Measurements from ENCODE around the gene NME5. TPM values are rescaled to one million over a fixed set of nuclear protein-coding genes. Genes with fewer than 3 reads are reported as not detected.

NME5 gene, protein sequence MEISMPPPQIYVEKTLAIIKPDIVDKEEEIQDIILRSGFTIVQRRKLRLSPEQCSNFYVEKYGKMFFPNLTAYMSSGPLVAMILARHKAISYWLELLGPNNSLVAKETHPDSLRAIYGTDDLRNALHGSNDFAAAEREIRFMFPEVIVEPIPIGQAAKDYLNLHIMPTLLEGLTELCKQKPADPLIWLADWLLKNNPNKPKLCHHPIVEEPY
- total RNA-seq (2022; extraction: Qiagen RNA extraction; ENCODE audit: low read depth) = not detected in 5 replicates

DNA sequence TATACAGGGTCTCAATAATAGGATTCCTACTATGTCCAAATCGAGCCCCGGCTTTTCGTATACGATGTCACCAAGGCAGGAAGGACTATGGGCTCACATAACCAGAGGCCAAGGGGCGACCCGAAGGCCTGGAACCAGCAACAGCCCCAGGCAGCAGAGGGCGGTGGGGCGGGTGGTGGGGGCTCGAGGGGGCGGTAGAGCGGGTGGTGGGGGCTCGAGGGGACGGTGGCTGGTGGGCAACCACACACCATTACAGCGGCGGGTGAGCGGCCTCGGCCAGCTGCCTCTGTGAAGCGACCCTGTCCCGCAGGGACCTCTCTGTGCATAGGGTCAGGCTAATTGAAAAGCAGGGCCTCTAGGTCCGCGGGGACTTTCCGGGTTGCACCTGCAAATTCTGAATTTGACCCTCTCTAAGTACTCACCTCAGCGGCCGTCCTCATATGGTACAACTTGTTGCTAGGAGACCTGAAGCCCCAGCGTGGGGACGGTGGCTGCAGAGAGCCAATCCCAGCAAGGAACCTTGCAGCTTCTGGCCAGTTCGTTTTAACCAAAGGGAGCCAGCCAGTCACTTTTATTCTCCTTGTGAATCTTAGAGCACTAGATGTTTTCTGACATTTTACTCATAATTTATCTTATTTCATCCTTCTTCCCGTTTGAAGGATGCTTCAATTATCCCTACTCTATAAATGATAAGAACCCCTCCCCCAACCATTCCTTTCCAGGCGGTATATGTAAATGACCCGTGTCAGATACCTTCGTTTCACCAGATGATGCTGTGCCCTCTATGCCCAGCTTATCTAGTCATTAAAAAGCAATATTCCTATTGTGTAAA is at the start of gene NME5:
Gene NME5, minus strand, starts transcription at position 480 of the 832 bp plus-strand sequence. CDS start 648 bp downstream, outside the sequence.

DNA sequence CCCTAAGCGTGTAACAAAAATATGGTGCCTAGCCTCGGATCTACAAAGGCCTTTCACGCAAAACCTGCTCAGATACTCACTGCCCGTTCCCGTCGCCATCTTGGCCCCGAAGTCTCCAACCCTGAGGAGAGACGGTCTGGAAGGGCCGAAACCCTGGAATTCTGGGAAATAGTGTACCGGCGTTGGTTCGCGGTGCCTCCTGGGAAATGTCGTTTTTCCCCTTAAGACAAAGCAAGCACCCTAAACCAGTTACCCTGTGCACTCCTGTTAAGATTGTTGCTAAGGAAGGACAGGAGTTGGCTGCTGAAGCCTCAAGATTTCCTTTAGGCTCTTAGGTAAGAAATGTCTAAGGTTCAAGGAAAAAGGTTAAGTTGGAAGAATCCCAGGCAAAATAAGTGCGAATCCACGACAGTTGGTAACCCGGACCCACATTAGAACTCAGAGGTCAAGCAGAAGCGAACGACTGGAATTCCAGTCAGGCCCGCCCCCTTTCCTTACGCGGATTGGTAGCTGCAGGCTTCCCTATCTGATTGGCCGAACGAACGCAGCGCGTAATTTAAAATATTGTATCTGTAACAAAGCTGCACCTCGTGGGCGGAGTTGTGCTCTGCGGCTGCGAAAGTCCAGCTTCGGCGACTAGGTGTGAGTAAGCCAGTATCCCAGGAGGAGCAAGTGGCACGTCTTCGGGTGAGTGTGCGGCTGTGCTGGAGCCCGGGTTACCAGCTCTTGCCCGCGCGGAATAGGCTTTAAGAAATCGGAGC is 39.5 kb upstream of the NME5 start, which contains the start of the genes BRD8 and KIF20A:
Gene BRD8, minus strand, starts transcription at position 115 of the 761 bp plus-strand sequence. Its CDS starts 16 bp downstream, at position 99.
Gene KIF20A, plus strand, starts transcription at position 597 of the 761 bp plus-strand sequence. CDS start 569 bp downstream, outside the sequence.

DNA sequence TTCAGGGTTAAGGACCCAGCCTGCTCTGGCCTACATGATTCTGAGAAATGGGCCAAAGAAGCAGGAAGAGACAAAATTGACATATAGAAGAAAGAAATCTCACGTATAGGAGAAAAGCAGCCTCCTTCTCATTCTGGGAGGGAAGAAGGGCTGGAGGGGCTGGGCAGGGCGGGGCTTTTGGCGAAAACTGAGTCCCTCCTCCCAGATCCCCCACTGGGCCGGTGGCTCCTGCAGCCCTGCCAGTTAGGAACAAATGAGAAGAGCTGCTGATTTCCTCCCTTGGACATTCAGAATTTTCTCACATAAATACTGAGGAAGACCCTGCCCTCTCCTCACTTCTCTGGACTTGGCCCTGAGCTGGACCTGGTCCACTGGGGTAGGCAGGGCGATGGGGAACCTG is 55.5 kb downstream of the NME5 start, which contains the start of gene WNT8A:
Gene WNT8A, plus strand, starts transcription at position 332 of the 400 bp plus-strand sequence. CDS start 95 bp downstream, outside the sequence.

Other genes with a start within 250 kb of the NME5 start
- gene PKD2L2, start 250.0 kb downstream of the NME5 start, total RNA-seq (2022; extraction: Qiagen RNA extraction; ENCODE audit: low read depth) = not detected in 5 replicates
- gene FAM13B, start 106.3 kb downstream of the NME5 start, total RNA-seq (2022; extraction: Qiagen RNA extraction; ENCODE audit: low read depth) = 10.8 to 15.0 TPM (median 12.2 TPM) in 5 replicates
- not detected in 5 replicates for gene WNT8A, start 55.4 kb downstream of the NME5 start, total RNA-seq (2022; extraction: Qiagen RNA extraction; ENCODE audit: low read depth)
- 41.9 to 53.8 TPM (median 45.5 TPM) in 5 replicates for gene BRD8, start 39.2 kb upstream of the NME5 start, total RNA-seq (2022; extraction: Qiagen RNA extraction; ENCODE audit: low read depth)
- 37.8 to 49.5 TPM (median 41.9 TPM) in 5 replicates for gene KIF20A, start 39.7 kb upstream of the NME5 start, total RNA-seq (2022; extraction: Qiagen RNA extraction; ENCODE audit: low read depth)
- 21.5 to 37.9 TPM (median 27.9 TPM) in 5 replicates for gene CDC23, start 73.9 kb upstream of the NME5 start, total RNA-seq (2022; extraction: Qiagen RNA extraction; ENCODE audit: low read depth)
- gene GFRA3, start 135.2 kb upstream of the NME5 start, total RNA-seq (2022; extraction: Qiagen RNA extraction; ENCODE audit: low read depth) = 0.06 to 0.11 TPM in 2 of 5 replicates, not detected in the others
- gene CDC25C, start 192.4 kb upstream of the NME5 start, total RNA-seq (2022; extraction: Qiagen RNA extraction; ENCODE audit: low read depth) = 8.6 to 11.7 TPM (median 10.5 TPM) in 5 replicates
- 18.4 to 23.9 TPM (median 21.3 TPM) in 5 replicates for gene FAM53C, start 198.8 kb upstream of the NME5 start, total RNA-seq (2022; extraction: Qiagen RNA extraction; ENCODE audit: low read depth)
- 34.9 to 45.4 TPM (median 40.0 TPM) in 5 replicates for gene KDM3B, start 213.3 kb upstream of the NME5 start, total RNA-seq (2022; extraction: Qiagen RNA extraction; ENCODE audit: low read depth)

Data from A549 treated with GW870086 at 1 μM for 4 hours (cell line).